Measurements from ENCODE around the gene CRTAC1. TPM values are rescaled to one million over a fixed set of nuclear protein-coding genes. Genes with fewer than 3 reads are reported as not detected.

The CRTAC1 gene
- total RNA-seq, 1 experiment from 2014 or later: 1.2 TPM

GRCh38 chr10:97868134-97868685 lies 162.2 kb downstream of the CRTAC1 start:
- ATAC-seq: no peak
- TF ChIP-seq TEAD4 (CRISPR knock-in tag; IDR thresholded peaks at IDR 0.05) (no peak), HMGXB4 (CRISPR knock-in tag; IDR thresholded peaks at IDR 0.05) (no peak), ZBTB21 (CRISPR knock-in tag; IDR thresholded peaks at IDR 0.05; ENCODE audit: borderline replicate concordance) (no peak), ELF4 (CRISPR knock-in tag; IDR thresholded peaks at IDR 0.05; ENCODE audit: low read depth) (no peak), IRF2 (CRISPR knock-in tag; IDR thresholded peaks at IDR 0.05; ENCODE audit: borderline replicate concordance, low read depth) (no peak), ZNF263 (CRISPR knock-in tag; IDR thresholded peaks at IDR 0.05; ENCODE audit: low read depth) (no peak), NFYB (CRISPR knock-in tag; conservative IDR thresholded peaks at IDR 0.05; ENCODE audit: low read depth) (no peak), ARID4B (CRISPR knock-in tag; IDR thresholded peaks at IDR 0.05; ENCODE audit: borderline replicate concordance) (no peak), STAT6 (CRISPR knock-in tag; conservative IDR thresholded peaks at IDR 0.05; ENCODE audit: low read depth) (no peak), NFE2L1 (CRISPR knock-in tag; IDR thresholded peaks at IDR 0.05) (no peak)
- TF ChIP-seq, protein P1, sequence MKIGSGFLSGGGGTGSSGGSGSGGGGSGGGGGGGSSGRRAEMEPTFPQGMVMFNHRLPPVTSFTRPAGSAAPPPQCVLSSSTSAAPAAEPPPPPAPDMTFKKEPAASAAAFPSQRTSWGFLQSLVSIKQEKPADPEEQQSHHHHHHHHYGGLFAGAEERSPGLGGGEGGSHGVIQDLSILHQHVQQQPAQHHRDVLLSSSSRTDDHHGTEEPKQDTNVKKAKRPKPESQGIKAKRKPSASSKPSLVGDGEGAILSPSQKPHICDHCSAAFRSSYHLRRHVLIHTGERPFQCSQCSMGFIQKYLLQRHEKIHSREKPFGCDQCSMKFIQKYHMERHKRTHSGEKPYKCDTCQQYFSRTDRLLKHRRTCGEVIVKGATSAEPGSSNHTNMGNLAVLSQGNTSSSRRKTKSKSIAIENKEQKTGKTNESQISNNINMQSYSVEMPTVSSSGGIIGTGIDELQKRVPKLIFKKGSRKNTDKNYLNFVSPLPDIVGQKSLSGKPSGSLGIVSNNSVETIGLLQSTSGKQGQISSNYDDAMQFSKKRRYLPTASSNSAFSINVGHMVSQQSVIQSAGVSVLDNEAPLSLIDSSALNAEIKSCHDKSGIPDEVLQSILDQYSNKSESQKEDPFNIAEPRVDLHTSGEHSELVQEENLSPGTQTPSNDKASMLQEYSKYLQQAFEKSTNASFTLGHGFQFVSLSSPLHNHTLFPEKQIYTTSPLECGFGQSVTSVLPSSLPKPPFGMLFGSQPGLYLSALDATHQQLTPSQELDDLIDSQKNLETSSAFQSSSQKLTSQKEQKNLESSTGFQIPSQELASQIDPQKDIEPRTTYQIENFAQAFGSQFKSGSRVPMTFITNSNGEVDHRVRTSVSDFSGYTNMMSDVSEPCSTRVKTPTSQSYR (CRISPR knock-in tag; IDR thresholded peaks at IDR 0.05): no peak
- TF ChIP-seq, protein P2, sequence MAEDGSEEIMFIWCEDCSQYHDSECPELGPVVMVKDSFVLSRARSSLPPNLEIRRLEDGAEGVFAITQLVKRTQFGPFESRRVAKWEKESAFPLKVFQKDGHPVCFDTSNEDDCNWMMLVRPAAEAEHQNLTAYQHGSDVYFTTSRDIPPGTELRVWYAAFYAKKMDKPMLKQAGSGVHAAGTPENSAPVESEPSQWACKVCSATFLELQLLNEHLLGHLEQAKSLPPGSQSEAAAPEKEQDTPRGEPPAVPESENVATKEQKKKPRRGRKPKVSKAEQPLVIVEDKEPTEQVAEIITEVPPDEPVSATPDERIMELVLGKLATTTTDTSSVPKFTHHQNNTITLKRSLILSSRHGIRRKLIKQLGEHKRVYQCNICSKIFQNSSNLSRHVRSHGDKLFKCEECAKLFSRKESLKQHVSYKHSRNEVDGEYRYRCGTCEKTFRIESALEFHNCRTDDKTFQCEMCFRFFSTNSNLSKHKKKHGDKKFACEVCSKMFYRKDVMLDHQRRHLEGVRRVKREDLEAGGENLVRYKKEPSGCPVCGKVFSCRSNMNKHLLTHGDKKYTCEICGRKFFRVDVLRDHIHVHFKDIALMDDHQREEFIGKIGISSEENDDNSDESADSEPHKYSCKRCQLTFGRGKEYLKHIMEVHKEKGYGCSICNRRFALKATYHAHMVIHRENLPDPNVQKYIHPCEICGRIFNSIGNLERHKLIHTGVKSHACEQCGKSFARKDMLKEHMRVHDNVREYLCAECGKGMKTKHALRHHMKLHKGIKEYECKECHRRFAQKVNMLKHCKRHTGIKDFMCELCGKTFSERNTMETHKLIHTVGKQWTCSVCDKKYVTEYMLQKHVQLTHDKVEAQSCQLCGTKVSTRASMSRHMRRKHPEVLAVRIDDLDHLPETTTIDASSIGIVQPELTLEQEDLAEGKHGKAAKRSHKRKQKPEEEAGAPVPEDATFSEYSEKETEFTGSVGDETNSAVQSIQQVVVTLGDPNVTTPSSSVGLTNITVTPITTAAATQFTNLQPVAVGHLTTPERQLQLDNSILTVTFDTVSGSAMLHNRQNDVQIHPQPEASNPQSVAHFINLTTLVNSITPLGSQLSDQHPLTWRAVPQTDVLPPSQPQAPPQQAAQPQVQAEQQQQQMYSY (CRISPR knock-in tag; IDR thresholded peaks at IDR 0.05): no peak
- TF ChIP-seq, protein P3, sequence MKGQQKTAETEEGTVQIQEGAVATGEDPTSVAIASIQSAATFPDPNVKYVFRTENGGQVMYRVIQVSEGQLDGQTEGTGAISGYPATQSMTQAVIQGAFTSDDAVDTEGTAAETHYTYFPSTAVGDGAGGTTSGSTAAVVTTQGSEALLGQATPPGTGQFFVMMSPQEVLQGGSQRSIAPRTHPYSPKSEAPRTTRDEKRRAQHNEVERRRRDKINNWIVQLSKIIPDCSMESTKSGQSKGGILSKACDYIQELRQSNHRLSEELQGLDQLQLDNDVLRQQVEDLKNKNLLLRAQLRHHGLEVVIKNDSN (CRISPR knock-in tag; IDR thresholded peaks at IDR 0.05): no peak
- Mint-ChIP-seq H3K4me3 (no peak overlapping the region), H3K27me3 (ENCODE audit: low read depth) (no peaks in the 10 kb centered on the region), H3K27ac (no peak overlapping the region), H3K9me3 (no peaks in the 10 kb centered on the region), H3K36me3 (no peaks in the 10 kb centered on the region), H3K4me1 (peaks cover 28% of the 10 kb centered on the region)
- no peak for DNase-seq (ENCODE audit: low spot score)
- CTCF ChIA-PET: interaction anchor here (0.6 to 4.3 kb wide), 18 partner anchors 9 to 441 kb away, joined by 3 to 57 read pairs (median 6); partner anchors contain the start of gene GOLGA7B
- POLR2A ChIA-PET: no interaction called here

All from WTC11 (cell line).